ENCODE results near the gene TIAL1. TPM values are rescaled to one million over a fixed set of nuclear protein-coding genes. Genes with fewer than 3 reads are reported as not detected.

Gene TIAL1
- total and polyA plus RNA-seq, 10 of the 15 experiments (the other 5 are each of a cell fraction or from before 2014, with no cell fraction given): 26.0 to 159 (median 62.8) TPM

DNA sequence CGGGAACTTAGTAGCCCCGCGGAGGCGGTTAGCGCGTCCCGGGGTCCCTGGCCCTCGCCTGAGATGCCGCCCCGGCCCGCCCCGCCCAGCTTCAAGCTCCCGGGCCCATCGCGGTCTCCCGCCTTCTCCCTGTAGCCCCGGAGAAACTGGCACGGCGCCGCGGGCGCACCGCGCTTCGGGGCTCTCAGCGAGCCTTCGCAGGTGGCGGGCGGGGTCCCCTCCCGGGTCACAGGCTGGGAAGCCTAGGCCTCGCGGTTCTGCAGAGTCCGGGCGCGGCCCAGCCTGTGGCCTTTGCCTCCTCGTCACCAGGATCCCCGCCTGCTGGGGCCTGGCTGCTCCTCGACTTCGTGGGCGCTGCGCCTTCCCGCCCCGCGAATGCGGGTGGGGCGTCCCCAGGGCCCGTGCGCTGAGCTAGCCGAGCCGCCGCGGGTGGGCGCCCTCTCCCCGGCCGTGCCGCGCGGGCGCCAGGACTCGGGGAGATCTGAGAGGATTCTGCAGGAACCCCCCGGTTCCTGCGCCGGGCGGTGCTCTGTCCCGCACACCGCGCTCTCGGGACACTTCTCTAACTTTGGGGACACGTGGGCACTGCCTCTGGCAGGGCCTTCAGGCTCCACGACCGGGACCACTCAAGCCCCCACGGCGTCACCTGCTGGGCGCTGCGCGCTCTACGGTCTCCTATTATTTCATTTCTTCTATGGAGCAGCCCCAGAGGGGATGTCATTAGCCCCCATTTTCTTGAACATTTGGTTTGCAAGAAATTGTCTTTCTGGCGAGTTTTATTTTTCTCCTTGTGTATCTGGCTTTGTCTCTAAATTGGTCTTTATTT, 53.6 kb downstream of the TIAL1 start (continued):
- no peak for TF ChIP-seq EP300 (IDR thresholded peaks at IDR 0.05; ENCODE audit: borderline replicate concordance in 1 of 2, control insufficient read depth in 1 of 2, low read depth in 2 of 2, low read length in 2 of 2)
- TF ChIP-seq, protein P1, sequence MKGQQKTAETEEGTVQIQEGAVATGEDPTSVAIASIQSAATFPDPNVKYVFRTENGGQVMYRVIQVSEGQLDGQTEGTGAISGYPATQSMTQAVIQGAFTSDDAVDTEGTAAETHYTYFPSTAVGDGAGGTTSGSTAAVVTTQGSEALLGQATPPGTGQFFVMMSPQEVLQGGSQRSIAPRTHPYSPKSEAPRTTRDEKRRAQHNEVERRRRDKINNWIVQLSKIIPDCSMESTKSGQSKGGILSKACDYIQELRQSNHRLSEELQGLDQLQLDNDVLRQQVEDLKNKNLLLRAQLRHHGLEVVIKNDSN (IDR thresholded peaks at IDR 0.05; ENCODE audit: borderline replicate concordance, extremely low read length, insufficient read depth, low read depth, low read length): peak; percentile 60
- peak; percentile 15; the same call in 1 of the 2 replicates for TF ChIP-seq RUNX3 (IDR thresholded peaks at IDR 0.05; ENCODE audit: low read length)
- TF ChIP-seq SMAD5 (IDR thresholded peaks at IDR 0.05; ENCODE audit: low read depth): no peak
- no peak for TF ChIP-seq TCF3 (IDR thresholded peaks at IDR 0.05; ENCODE audit: borderline replicate concordance, insufficient read depth, low read depth, low read length)
- no peak for TF ChIP-seq HDGF (IDR thresholded peaks at IDR 0.05)
- TF ChIP-seq, protein P2, sequence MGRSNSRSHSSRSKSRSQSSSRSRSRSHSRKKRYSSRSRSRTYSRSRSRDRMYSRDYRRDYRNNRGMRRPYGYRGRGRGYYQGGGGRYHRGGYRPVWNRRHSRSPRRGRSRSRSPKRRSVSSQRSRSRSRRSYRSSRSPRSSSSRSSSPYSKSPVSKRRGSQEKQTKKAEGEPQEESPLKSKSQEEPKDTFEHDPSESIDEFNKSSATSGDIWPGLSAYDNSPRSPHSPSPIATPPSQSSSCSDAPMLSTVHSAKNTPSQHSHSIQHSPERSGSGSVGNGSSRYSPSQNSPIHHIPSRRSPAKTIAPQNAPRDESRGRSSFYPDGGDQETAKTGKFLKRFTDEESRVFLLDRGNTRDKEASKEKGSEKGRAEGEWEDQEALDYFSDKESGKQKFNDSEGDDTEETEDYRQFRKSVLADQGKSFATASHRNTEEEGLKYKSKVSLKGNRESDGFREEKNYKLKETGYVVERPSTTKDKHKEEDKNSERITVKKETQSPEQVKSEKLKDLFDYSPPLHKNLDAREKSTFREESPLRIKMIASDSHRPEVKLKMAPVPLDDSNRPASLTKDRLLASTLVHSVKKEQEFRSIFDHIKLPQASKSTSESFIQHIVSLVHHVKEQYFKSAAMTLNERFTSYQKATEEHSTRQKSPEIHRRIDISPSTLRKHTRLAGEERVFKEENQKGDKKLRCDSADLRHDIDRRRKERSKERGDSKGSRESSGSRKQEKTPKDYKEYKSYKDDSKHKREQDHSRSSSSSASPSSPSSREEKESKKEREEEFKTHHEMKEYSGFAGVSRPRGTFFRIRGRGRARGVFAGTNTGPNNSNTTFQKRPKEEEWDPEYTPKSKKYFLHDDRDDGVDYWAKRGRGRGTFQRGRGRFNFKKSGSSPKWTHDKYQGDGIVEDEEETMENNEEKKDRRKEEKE (IDR thresholded peaks at IDR 0.05): 0 out of 2 replicates have a peak, but pooled peaks have one; percentile 47
- TF ChIP-seq HDAC2 (IDR thresholded peaks at IDR 0.05): no peak
- TF ChIP-seq STAT1 (conservative IDR thresholded peaks at IDR 0.05): peak; percentile 67; the same call in 1 of the 2 replicates
- no peak for TF ChIP-seq FOS (IDR thresholded peaks at IDR 0.05; ENCODE audit: borderline replicate concordance, extremely low read depth, insufficient read length)
- TF ChIP-seq POLR2A (IDR thresholded peaks at IDR 0.05; ENCODE audit: low read depth, low read length): no peak
- TF ChIP-seq E2F4 (IDR thresholded peaks at IDR 0.05; ENCODE audit: low read depth, low read length): no peak
- TF ChIP-seq RBBP5 (conservative IDR thresholded peaks at IDR 0.05): no peak
- peak; percentile 90 for TF ChIP-seq SMARCA5 (IDR thresholded peaks at IDR 0.05)
- no peak for TF ChIP-seq PAX5 (IDR thresholded peaks at IDR 0.05; ENCODE audit: borderline replicate concordance, low read depth, low read length)
- TF ChIP-seq, protein P3, sequence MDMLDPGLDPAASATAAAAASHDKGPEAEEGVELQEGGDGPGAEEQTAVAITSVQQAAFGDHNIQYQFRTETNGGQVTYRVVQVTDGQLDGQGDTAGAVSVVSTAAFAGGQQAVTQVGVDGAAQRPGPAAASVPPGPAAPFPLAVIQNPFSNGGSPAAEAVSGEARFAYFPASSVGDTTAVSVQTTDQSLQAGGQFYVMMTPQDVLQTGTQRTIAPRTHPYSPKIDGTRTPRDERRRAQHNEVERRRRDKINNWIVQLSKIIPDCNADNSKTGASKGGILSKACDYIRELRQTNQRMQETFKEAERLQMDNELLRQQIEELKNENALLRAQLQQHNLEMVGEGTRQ (IDR thresholded peaks at IDR 0.05; ENCODE audit: borderline replicate concordance, low read depth, low read length): no peak; the same call in 1 of the 2 replicates
- TF ChIP-seq MTA2 (IDR thresholded peaks at IDR 0.05; ENCODE audit: low read depth): 0 out of 2 replicates have a peak, but pooled peaks have one; percentile 13
- TF ChIP-seq ZBTB4 (CRISPR knock-in tag; IDR thresholded peaks at IDR 0.05): no peak
